Measurements from ENCODE around the gene VASN. TPM values are rescaled to one million over a fixed set of nuclear protein-coding genes. Genes with fewer than 3 reads are reported as not detected.

The VASN gene
- total and polyA plus RNA-seq, 2 donors from 2014 or later = 75.7 to 82.7 TPM

GRCh38 chr16:4338712-4339299 is 32.8 kb upstream of the VASN start:
- DNase-seq = peak in 1 of 5 donors; percentile 73
- H3K27me3 ChIP-seq (ENCODE audit: control insufficient read depth, insufficient read depth, low read length) = no peaks in the 10 kb centered on the region
- H3K9me3 ChIP-seq (ENCODE audit: control insufficient read depth in 2 of 3, insufficient read depth in 1 of 3, low read length in 3 of 3) = no peaks in the 10 kb centered on the region
- no peak overlapping the region for H3K4me3 ChIP-seq (ENCODE audit: low read length in 3 of 3)
- no peak for TF ChIP-seq CTCF (IDR thresholded peaks at IDR 0.05; ENCODE audit: borderline replicate concordance, extremely low read depth, insufficient read depth)
- intact Hi-C loops (cut with DNase I) = no loop called here
- H3K27ac ChIP-seq (ENCODE audit: low read depth in 2 of 2, low read length in 2 of 2) = no peak overlapping the region
- H3K4me1 ChIP-seq (ENCODE audit: control insufficient read depth in 2 of 3, insufficient read depth in 2 of 3, low read depth in 1 of 3, low read length in 3 of 3) = peaks cover 0 to 9% (median 0%) of the 10 kb centered on the region in 3 donors
- no peak for FAIRE-seq
- H3K9ac ChIP-seq (ENCODE audit: low read length in 3 of 3) = no peak overlapping the region
- peaks cover 0 to 31% (median 12%) of the 10 kb centered on the region in 3 donors for H3K36me3 ChIP-seq (ENCODE audit: control insufficient read depth in 2 of 3, insufficient read depth in 3 of 3, low read length in 3 of 3)

GRCh38 chr16:4339455-4339854 is 32.2 kb upstream of the VASN start:
- Histone ChIP-seq H3K27me3 (ENCODE audit: control insufficient read depth, insufficient read depth, low read length) (no peaks in the 10 kb centered on the region), H3K9me3 (ENCODE audit: control insufficient read depth in 2 of 3, insufficient read depth in 1 of 3, low read length in 3 of 3) (no peaks in the 10 kb centered on the region), H3K9ac (ENCODE audit: low read length in 3 of 3) (peak overlapping the region in 1 of 3 donors; percentile 3), H3K27ac (ENCODE audit: low read depth in 2 of 2, low read length in 2 of 2) (no peak overlapping the region), H3K36me3 (ENCODE audit: control insufficient read depth in 2 of 3, insufficient read depth in 3 of 3, low read length in 3 of 3) (peaks cover 0 to 31% (median 12%) of the 10 kb centered on the region in 3 donors), H3K4me3 (ENCODE audit: low read length in 3 of 3) (no peak overlapping the region), H3K4me1 (ENCODE audit: control insufficient read depth in 2 of 3, insufficient read depth in 2 of 3, low read depth in 1 of 3, low read length in 3 of 3) (peaks cover 0 to 9% (median 0%) of the 10 kb centered on the region in 3 donors)
- intact Hi-C loops (cut with DNase I) = no loop called here
- FAIRE-seq (no peak), DNase-seq (no peak)
- TF ChIP-seq CTCF (IDR thresholded peaks at IDR 0.05; ENCODE audit: borderline replicate concordance, extremely low read depth, insufficient read depth) = no peak

GRCh38 chr16:4339909-4340308 is 31.7 kb upstream of the VASN start:
- no peak overlapping the region for H3K4me3 ChIP-seq (ENCODE audit: low read length in 3 of 3)
- intact Hi-C loops (cut with DNase I) = no loop called here
- H3K9me3 ChIP-seq (ENCODE audit: control insufficient read depth in 2 of 3, insufficient read depth in 1 of 3, low read length in 3 of 3) = no peaks in the 10 kb centered on the region
- no peak overlapping the region for H3K27ac ChIP-seq (ENCODE audit: low read depth in 2 of 2, low read length in 2 of 2)
- H3K36me3 ChIP-seq (ENCODE audit: control insufficient read depth in 2 of 3, insufficient read depth in 3 of 3, low read length in 3 of 3) = peaks cover 0 to 26% (median 11%) of the 10 kb centered on the region in 3 donors
- DNase-seq = peak; percentile 72 to 93 (median 80)
- H3K4me1 ChIP-seq (ENCODE audit: control insufficient read depth in 2 of 3, insufficient read depth in 2 of 3, low read depth in 1 of 3, low read length in 3 of 3) = peaks cover 0 to 9% (median 0%) of the 10 kb centered on the region in 3 donors
- H3K27me3 ChIP-seq (ENCODE audit: control insufficient read depth, insufficient read depth, low read length) = no peaks in the 10 kb centered on the region
- no peak for FAIRE-seq
- H3K9ac ChIP-seq (ENCODE audit: low read length in 3 of 3) = peak overlapping the region in 1 of 3 donors; percentile 3
- no peak for TF ChIP-seq CTCF (IDR thresholded peaks at IDR 0.05; ENCODE audit: borderline replicate concordance, extremely low read depth, insufficient read depth)
